D721Med (cell line): ENCODE results near the gene CHN1.

ENCODE experiments used
- DNase-seq: peaks from one replicate; pipeline ENCODE4 v3.0.0; 2011; ENCODE audit warnings: low spot score; ENCODE audit not compliant: insufficient read length
- FAIRE-seq: peaks from 2 replicates; lab custom pipeline; 2011; peaks lifted over from hg19 to GRCh38; lab: Jason Lieb, UNC
- TF ChIP-seq, protein P1 (sequence below): IDR thresholded peaks from 2 replicates; pipeline ENCODE4 v1.5.1; 2012; ENCODE audit warnings: mild to moderate bottlenecking, control low read depth; ENCODE audit not compliant: insufficient read depth; ENCODE audit errors: missing control alignments

The CHN1 gene, protein sequence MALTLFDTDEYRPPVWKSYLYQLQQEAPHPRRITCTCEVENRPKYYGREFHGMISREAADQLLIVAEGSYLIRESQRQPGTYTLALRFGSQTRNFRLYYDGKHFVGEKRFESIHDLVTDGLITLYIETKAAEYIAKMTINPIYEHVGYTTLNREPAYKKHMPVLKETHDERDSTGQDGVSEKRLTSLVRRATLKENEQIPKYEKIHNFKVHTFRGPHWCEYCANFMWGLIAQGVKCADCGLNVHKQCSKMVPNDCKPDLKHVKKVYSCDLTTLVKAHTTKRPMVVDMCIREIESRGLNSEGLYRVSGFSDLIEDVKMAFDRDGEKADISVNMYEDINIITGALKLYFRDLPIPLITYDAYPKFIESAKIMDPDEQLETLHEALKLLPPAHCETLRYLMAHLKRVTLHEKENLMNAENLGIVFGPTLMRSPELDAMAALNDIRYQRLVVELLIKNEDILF

DNA sequence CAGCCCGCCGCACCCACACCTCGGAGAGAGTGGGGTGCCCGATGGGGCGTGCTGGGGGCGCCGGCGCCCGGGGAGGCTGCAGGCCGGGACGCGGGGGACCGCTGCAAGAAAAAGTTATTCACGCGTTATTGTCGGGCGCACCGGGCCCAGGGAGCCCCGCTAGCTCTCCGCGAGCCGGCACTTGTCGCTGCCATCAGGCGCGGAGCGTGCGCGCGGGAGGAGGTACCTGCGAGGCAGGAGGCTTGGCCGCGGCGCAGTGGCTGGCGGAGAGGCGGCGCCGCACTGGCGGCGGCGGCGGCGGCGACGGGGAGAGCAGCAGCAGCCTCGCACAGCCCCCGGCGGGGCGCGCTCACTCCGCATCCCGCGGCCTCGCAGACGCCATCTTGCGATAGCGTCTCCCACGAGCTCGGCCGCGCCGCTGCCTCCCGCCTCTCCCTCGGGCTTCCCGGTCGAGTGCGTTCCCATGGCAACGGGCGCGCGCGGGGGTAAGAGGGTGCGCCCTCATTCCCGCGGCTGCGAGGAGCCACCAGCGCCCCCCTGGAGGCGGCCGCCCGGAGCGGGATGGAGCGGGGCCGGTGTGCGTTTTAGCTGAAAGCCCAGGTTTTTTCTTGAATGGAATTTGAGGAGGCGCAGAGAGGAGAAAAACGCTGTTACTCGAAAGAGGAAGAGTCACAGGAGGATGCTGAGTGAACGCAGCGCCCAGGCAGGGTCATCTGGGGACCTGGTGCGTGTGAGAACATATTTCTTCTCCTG, at the start of gene CHN1:
TSS of gene CHN1 (minus strand) at position 402 of the 753 bp plus-strand sequence. CDS start 469 bp downstream, outside the sequence.
- FAIRE-seq (no peak), DNase-seq (peak; percentile 37)
- TF ChIP-seq, protein P1, sequence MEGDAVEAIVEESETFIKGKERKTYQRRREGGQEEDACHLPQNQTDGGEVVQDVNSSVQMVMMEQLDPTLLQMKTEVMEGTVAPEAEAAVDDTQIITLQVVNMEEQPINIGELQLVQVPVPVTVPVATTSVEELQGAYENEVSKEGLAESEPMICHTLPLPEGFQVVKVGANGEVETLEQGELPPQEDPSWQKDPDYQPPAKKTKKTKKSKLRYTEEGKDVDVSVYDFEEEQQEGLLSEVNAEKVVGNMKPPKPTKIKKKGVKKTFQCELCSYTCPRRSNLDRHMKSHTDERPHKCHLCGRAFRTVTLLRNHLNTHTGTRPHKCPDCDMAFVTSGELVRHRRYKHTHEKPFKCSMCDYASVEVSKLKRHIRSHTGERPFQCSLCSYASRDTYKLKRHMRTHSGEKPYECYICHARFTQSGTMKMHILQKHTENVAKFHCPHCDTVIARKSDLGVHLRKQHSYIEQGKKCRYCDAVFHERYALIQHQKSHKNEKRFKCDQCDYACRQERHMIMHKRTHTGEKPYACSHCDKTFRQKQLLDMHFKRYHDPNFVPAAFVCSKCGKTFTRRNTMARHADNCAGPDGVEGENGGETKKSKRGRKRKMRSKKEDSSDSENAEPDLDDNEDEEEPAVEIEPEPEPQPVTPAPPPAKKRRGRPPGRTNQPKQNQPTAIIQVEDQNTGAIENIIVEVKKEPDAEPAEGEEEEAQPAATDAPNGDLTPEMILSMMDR = peak; percentile 9

DNA sequence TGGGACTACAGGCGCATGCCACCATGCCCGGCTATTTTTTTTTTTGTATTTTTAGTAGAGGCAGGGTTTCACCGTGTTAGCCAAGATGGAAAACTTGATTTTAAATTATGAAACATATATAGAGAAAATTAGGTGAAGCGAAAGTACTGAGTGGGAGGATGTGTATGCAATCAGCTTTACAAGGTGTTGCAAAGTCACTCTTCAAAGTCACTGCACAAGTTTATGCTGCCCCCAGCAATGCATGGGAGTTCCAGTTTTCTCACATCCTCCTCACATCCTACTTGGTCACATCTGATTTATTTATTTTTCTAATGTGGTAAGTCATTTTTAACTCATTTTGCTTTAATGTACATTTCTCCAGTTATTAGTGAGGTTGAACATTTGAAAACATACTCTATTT, 49.2 kb upstream of the CHN1 start:
- TF ChIP-seq, protein P1 = no peak
- FAIRE-seq = no peak
- DNase-seq = no peak

DNA sequence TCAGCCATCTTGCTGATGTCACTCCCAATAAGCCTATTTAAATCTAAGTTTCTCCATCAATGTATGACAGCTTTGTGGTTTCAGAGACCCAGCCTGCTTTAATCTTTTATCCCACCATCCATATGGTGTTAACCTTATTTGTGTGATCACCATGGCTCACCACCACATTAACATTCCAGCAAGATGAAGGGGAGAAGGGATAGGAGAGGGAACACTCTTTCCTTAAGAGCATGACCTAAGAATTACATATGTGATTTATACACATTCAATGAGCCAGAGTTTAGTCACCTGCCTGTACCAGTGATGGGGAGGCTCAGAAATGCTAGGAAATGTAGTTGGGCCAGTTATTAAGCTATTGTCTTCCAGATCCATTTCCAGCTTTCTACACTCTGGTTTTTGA, 44.5 kb upstream of the CHN1 start:
- FAIRE-seq (peak; percentile 48), DNase-seq (peak; percentile 26)
- TF ChIP-seq, protein P1 = no peak

DNA sequence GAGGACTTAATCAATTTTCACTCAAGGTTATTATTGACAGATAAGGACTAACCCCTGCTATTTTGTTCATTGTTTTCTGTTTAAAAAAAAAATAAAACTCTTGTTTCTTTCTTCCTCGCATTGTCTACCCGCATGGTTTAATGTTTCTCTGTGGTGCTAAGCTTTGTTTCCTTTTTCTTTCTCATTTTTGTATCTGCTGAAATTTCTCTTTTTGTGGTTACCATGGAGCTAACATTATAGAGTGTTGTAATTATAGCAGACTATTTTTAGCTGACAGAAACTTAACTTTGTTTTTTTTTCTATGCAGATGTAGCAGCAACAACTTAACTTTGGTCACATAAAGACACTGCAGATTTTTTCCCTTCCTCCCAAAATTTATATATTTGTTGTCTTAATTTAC, 43.1 kb upstream of the CHN1 start:
- TF ChIP-seq, protein P1 = no peak
- FAIRE-seq = no peak
- DNase-seq = no peak

DNA sequence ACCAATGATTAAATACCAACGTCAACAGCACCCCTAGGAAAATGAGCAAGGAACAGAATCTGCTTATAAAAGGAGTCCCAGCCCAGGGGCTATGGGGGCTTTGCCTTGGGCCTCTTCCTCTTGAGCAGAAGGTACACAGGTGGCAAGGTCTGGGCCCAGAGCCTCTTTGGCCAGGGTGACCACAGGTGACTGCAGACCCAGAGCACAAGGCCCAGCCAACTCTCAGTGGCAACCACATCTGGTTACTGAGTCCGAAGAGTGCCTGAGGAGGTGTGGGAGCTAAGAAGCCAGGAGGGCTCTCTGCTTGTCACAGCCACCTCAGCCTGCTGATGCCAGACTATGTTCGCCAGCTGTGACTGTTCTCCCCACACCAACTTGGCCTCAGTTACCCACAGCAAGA, 34.3 kb upstream of the CHN1 start:
- FAIRE-seq (no peak), DNase-seq (no peak)
- TF ChIP-seq, protein P1 = no peak

DNA sequence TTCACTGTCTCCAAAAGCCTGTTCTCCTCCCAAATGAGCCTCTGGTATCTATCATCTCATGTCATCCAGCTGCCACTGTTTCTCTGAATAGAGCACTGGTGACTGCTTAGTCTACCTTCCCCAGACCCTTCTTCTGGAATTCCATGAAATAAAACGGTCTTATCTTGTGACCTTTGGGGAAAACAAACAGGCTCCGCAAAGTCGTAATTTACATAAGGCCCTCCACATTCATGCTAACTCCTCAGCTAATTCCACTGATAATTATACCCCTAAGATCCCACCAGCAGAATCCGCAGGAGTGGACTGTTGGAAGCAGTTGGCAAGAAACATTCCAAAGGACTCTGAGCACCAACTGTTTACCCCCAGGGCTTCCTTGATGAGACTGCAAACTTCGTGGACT, 33.9 kb upstream of the CHN1 start:
- TF ChIP-seq, protein P1 = no peak
- no peak for FAIRE-seq
- no peak for DNase-seq
